Natural killer cell (primary cell): ENCODE data around the gene RHOT2. TPM values are rescaled to one million over a fixed set of nuclear protein-coding genes. Genes with fewer than 3 reads are reported as not detected.

Experiments used
- ATAC-seq, 3 donors: fragments of 150-1000 bp in 2 of 3; fragments of 200-7000 bp in 1 of 3; cut with Tn5 transposase; 1 replicate in 1 of 3; 2 replicates in 2 of 3; pipeline ENCODE4 v1.10.0; 2021; ENCODE audit warnings: mild to moderate bottlenecking in 2 of 3, moderate library complexity in 2 of 3
- DNase-seq, 2 donors: peaks; one replicate each; pipeline versions ENCODE4 v3.0.0 to v3.0.0-alpha.2; 2013 to 2021; ENCODE audit warnings: mixed read lengths in 1 of 2
- H3K27ac ChIP-seq: one replicate; pipeline ENCODE4 v1.5.1; 2013; ENCODE audit warnings: mild to moderate bottlenecking, low read length
- H3K27me3 ChIP-seq: one replicate; pipeline ENCODE4 v1.6.1; 2013; ENCODE audit warnings: low read length; ENCODE audit not compliant: control insufficient read depth, insufficient read depth
- H3K36me3 ChIP-seq: one replicate; pipeline ENCODE4 v1.6.1; 2013; ENCODE audit warnings: low read length; ENCODE audit not compliant: control insufficient read depth, insufficient read depth
- H3K4me1 ChIP-seq: one replicate; pipeline ENCODE4 v1.6.1; 2013; ENCODE audit warnings: low read length; ENCODE audit not compliant: control insufficient read depth, insufficient read depth
- H3K4me3 ChIP-seq: one replicate; pipeline ENCODE4 v1.5.1; 2013; ENCODE audit warnings: low read length
- H3K9me3 ChIP-seq: one replicate; pipeline ENCODE4 v1.6.1; 2013; ENCODE audit warnings: low read length; ENCODE audit not compliant: control insufficient read depth, insufficient read depth
- H3K27ac Mint-ChIP-seq, 2 donors: one replicate each; pipeline ENCODE4 v1.8.0; 2022; ENCODE audit warnings: mild to moderate bottlenecking in 2 of 2, mixed read lengths in 2 of 2, moderate library complexity in 1 of 2
- H3K27me3 Mint-ChIP-seq, 2 donors: one replicate each; pipeline ENCODE4 v1.8.0; 2022; ENCODE audit warnings: low read depth in 2 of 2, mixed read lengths in 2 of 2
- H3K36me3 Mint-ChIP-seq: one replicate; pipeline ENCODE4 v1.8.0; 2022; ENCODE audit warnings: mixed read lengths
- H3K4me1 Mint-ChIP-seq, 2 donors: one replicate each; pipeline ENCODE4 v1.8.0; 2022; ENCODE audit warnings: mixed read lengths in 2 of 2
- H3K4me3 Mint-ChIP-seq: one replicate; pipeline ENCODE4 v1.8.0; 2022; ENCODE audit warnings: mild to moderate bottlenecking, moderate library complexity, mixed read lengths
- H3K9me3 Mint-ChIP-seq, 2 donors: one replicate each; pipeline ENCODE4 v1.8.0; 2022; ENCODE audit warnings: mixed read lengths in 2 of 2
- WGBS: methylation state at CpG from one replicate; pipeline ENCODE4 v1.1.7; 2013; ENCODE audit warnings: missing lambda C conversion rate; ENCODE audit not compliant: insufficient coverage; 5-methylcytosine and 5-hydroxymethylcytosine counted together
- intact Hi-C: fragments of 100-400 bp; cut with micrococcal nuclease; formaldehyde crosslinking; loops from one replicate; pipeline ENCODE4 v1.14.2; 2022
- total RNA-seq, 4 donors: library from RNA; stranded (reverse); fragments of 120-200 nt in 1 of 4; gene quantifications; one replicate each; pipeline versions ENCODE4 v1.2.3 to v1.2.4, GENCODE V29; 2013 to 2022
- TF ChIP-seq, protein P1 (sequence below): fragments of 200-600 bp; IDR thresholded peaks from one replicate; pipeline ENCODE4 v1.8.0; 2022; ENCODE audit warnings: antibody characterized with exemption

The RHOT2 gene
- total RNA-seq, 3 donors from 2014 or later (not counting 1 experiment from before 2014, with no cell fraction given), result 205 to 216 (median 211) TPM

DNA sequence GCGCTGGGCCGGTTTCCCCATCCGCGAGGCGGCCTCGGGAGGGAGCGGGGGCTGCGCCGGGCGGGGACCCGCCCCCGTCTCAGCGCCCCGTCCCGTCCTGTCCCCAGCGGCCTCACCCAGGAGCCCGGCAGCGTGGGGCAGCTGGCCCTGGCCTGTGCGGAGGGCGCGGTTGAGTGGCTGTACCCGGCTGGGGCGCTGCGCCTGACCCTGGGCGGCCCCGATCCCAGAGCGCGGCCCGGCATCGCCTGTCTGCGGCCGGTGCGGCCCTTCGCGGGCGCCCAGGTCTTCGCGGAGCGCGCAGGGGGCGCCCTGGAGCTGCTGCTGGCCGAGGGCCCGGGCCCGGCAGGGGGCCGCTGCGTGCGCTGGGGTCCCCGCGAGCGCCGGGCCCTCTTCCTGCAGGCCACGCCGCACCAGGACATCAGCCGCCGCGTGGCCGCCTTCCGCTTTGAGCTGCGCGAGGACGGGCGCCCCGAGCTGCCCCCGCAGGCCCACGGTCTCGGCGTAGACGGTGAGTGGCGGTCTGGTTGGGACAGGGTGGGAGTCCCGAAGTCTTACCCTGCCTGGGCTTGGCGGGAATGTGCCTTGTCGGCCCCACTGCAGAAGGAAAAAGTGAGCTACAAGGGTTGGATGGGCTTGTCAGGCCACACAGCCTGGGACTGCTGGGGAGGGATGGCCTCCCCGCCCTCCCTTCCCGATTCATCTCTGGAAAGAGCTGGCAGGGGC is 47.7 kb downstream of the RHOT2 start:
- Mint-ChIP-seq H3K4me3 (peak overlapping the region; percentile 72), H3K4me1 (peaks cover 0 to 23% of the 10 kb centered on the region in 2 donors), H3K27ac (no peak overlapping the region), H3K9me3 (no peaks in the 10 kb centered on the region), H3K27me3 (peaks cover 0 to 4% of the 10 kb centered on the region in 2 donors), H3K36me3 (no peaks in the 10 kb centered on the region)
- no peak overlapping the region for H3K27ac ChIP-seq
- H3K4me1 ChIP-seq, result peaks cover 34% of the 10 kb centered on the region
- TF ChIP-seq, protein P1, sequence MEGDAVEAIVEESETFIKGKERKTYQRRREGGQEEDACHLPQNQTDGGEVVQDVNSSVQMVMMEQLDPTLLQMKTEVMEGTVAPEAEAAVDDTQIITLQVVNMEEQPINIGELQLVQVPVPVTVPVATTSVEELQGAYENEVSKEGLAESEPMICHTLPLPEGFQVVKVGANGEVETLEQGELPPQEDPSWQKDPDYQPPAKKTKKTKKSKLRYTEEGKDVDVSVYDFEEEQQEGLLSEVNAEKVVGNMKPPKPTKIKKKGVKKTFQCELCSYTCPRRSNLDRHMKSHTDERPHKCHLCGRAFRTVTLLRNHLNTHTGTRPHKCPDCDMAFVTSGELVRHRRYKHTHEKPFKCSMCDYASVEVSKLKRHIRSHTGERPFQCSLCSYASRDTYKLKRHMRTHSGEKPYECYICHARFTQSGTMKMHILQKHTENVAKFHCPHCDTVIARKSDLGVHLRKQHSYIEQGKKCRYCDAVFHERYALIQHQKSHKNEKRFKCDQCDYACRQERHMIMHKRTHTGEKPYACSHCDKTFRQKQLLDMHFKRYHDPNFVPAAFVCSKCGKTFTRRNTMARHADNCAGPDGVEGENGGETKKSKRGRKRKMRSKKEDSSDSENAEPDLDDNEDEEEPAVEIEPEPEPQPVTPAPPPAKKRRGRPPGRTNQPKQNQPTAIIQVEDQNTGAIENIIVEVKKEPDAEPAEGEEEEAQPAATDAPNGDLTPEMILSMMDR, result no peak
- peaks cover 12% of the 10 kb centered on the region for H3K27me3 ChIP-seq
- H3K36me3 ChIP-seq, result no peaks in the 10 kb centered on the region
- no peaks in the 10 kb centered on the region for H3K9me3 ChIP-seq
- intact Hi-C loops, result loop anchor here (2.0 to 10.0 kb wide), 2 partner anchors 25 to 339 kb away; partner anchors contain the start of gene CIAO3
- peak in 1 of 2 donors; percentile 47 for DNase-seq
- H3K4me3 ChIP-seq, result no peak overlapping the region
- ATAC-seq, result peak; percentile 1 to 12 (median 5)
- 3% methylated on average over 74 of the region's 74 CpGs for WGBS

DNA sequence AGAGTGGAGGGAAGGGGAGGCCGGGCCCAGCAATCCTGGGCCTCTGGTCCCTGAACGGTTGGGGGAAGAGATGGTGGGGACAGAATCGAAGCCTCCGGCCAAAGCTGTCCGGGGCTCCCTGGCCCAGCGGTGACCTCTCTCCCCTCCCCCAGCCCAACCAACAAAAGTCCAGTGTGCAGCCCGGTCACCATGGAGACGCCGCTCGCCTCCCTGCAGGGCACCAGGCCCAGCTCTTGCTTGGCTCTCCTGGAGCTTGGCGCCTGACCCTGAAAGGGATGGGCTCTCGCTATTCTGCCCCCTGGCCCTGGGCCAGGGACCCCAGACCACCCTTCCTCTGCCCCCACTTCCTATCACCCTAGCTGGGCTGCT is 48.3 kb downstream of the RHOT2 start:
- intact Hi-C loops, result loop anchor here (10.0 kb wide), 1 partner anchor 339 kb away; no protein-coding TSS in a partner anchor
- DNase-seq (no peak), ATAC-seq (no peak)
- Mint-ChIP-seq H3K36me3 (no peaks in the 10 kb centered on the region), H3K27ac (no peak overlapping the region), H3K9me3 (no peaks in the 10 kb centered on the region), H3K27me3 (peaks cover 0 to 4% of the 10 kb centered on the region in 2 donors), H3K4me3 (peak overlapping the region; percentile 63), H3K4me1 (peaks cover 0 to 23% of the 10 kb centered on the region in 2 donors)
- 43% methylated on average over 9 of the region's 12 CpGs for WGBS
- H3K36me3 ChIP-seq, result no peaks in the 10 kb centered on the region
- H3K9me3 ChIP-seq, result no peaks in the 10 kb centered on the region
- no peak overlapping the region for H3K27ac ChIP-seq
- TF ChIP-seq, protein P1, result no peak
- H3K4me3 ChIP-seq, result no peak overlapping the region
- peaks cover 10% of the 10 kb centered on the region for H3K27me3 ChIP-seq
- H3K4me1 ChIP-seq, result peaks cover 36% of the 10 kb centered on the region

DNA sequence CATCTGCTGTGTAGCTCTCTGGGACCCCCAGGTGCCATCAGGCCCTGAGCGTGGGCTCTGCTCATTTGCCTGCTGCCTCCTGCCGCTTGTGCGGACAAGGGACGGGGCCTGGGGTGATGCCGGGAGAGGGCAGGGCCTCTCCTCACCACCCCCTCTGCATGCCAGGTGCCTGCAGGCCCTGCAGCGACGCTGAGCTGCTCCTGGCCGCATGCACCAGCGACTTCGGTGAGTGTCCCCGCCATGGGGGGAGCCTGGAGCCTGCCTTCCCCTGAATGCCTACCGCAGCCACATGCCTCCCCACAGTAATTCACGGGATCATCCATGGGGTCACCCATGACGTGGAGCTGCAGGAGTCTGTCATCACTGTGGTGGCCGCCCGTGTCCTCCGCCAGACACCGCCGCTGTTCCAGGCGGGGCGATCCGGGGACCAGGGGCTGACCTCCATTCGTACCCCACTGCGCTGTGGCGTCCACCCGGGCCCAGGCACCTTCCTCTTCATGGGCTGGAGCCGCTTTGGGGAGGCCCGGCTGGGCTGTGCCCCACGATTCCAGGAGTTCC is 48.9 kb downstream of the RHOT2 start:
- H3K27ac ChIP-seq, result no peak overlapping the region
- peaks cover 10% of the 10 kb centered on the region for H3K27me3 ChIP-seq
- H3K36me3 ChIP-seq, result no peaks in the 10 kb centered on the region
- Mint-ChIP-seq H3K27me3 (peaks cover 0 to 4% of the 10 kb centered on the region in 2 donors), H3K36me3 (no peaks in the 10 kb centered on the region), H3K27ac (no peak overlapping the region), H3K4me3 (peak overlapping the region; percentile 63), H3K9me3 (no peaks in the 10 kb centered on the region), H3K4me1 (peaks cover 0 to 23% of the 10 kb centered on the region in 2 donors)
- intact Hi-C loops, result loop anchor here (10.0 kb wide), 1 partner anchor 338 kb away; no protein-coding TSS in a partner anchor
- no peak overlapping the region for H3K4me3 ChIP-seq
- peaks cover 40% of the 10 kb centered on the region for H3K4me1 ChIP-seq
- WGBS, result 94% methylated on average over 29 of the region's 29 CpGs
- no peaks in the 10 kb centered on the region for H3K9me3 ChIP-seq
- TF ChIP-seq, protein P1, result no peak
- ATAC-seq (no peak), DNase-seq (no peak)
